Tibial nerve (tissue), 4 donors: Measurements from ENCODE around the gene ESRRB. TPM values are rescaled to one million over a fixed set of nuclear protein-coding genes. Genes with fewer than 3 reads are reported as not detected.

Experiments used
- DNase-seq, 2 donors: peaks; one replicate each; pipeline ENCODE4 v3.0.0-alpha.2; 2019; ENCODE audit warnings: low spot score in 2 of 2
- H3K27ac ChIP-seq, 4 donors: fragments of 200-600 bp; sonication (generic) in 3 of 4; one replicate each; pipeline ENCODE4 v1.5.1; 2017 to 2019; ENCODE audit warnings: mild to moderate bottlenecking in 1 of 4
- H3K27me3 ChIP-seq, 2 donors: fragments of 200-600 bp; sonication (generic) in 1 of 2; one replicate each; pipeline versions ENCODE4 v1.5.1 to v1.6.0; 2017 to 2019
- H3K36me3 ChIP-seq, 3 donors: fragments of 200-600 bp; sonication (generic); one replicate each; pipeline ENCODE4 v1.5.1; 2018 to 2019
- H3K4me1 ChIP-seq, 4 donors: fragments of 200-600 bp; sonication (generic) in 3 of 4; one replicate each; pipeline ENCODE4 v1.5.1; 2017 to 2019
- H3K4me3 ChIP-seq, 4 donors: fragments of 200-600 bp; sonication (generic) in 3 of 4; one replicate each; pipeline ENCODE4 v1.5.1; 2017 to 2019; ENCODE audit warnings: mild to moderate bottlenecking in 1 of 4, moderate library complexity in 1 of 4
- H3K9me3 ChIP-seq, 4 donors: fragments of 200-600 bp; sonication (generic) in 3 of 4; one replicate each; pipeline ENCODE4 v1.5.1; 2017 to 2019
- CTCF ChIP-seq, 5 experiments: fragments of 200-600 bp in 3 of 5; fragments of 450-650 bp in 2 of 5; sonication (generic) in 3 of 5; IDR thresholded peaks; one replicate each; pipeline ENCODE4 v1.5.1; 2016 to 2019; ENCODE audit warnings: antibody characterized with exemption in 5 of 5, mild to moderate bottlenecking in 3 of 5, moderate library complexity in 2 of 5
- EP300 ChIP-seq, 2 donors: sonication (generic); formaldehyde crosslinking; IDR thresholded peaks; one replicate each; pipeline ENCODE4 v1.6.1; 2017; ENCODE audit warnings: antibody characterized with exemption in 2 of 2, mild to moderate bottlenecking in 1 of 2
- POLR2A ChIP-seq, 2 donors: fragments of 450-650 bp; IDR thresholded peaks; one replicate each; pipeline ENCODE4 v1.6.1; 2017; ENCODE audit warnings: antibody characterized with exemption in 2 of 2, mild to moderate bottlenecking in 2 of 2, moderate library complexity in 2 of 2
- WGBS, 2 donors: methylation state at CpG; one replicate each; pipeline ENCODE4 v1.1.5; 2018; 5-methylcytosine and 5-hydroxymethylcytosine counted together
- total RNA-seq, 4 donors: library from RNA; depleted of rRNA; stranded (reverse); fragments of >200 nt; gene quantifications; one replicate each; pipeline ENCODE4 v1.1.0, GENCODE V29; 2016

The ESRRB gene
- total RNA-seq, 4 donors from 2014 or later: 0.87 to 1.5 TPM; not detected in 2

- no peaks in the 10 kb centered on the region for H3K27me3 ChIP-seq
- 81 to 93% methylated on average over 7 of the region's 7 CpGs for WGBS, 2 donors
- TF ChIP-seq POLR2A (IDR thresholded peaks at IDR 0.05) (no peak), CTCF (IDR thresholded peaks at IDR 0.05) (no peak), EP300 (IDR thresholded peaks at IDR 0.05) (no peak)
These were observed 46.7 kb downstream of the ESRRB start for GRCh38 chr14:76422662-76423061.

GRCh38 chr14:76423534-76423933, 47.6 kb downstream of the ESRRB start:
- no peak for DNase-seq
- Histone ChIP-seq H3K4me3 (no peak overlapping the region), H3K36me3 (no peaks in the 10 kb centered on the region), H3K27ac (no peak overlapping the region), H3K4me1 (no peaks in the 10 kb centered on the region), H3K9me3 (peaks cover 0 to 5% (median 0%) of the 10 kb centered on the region in 4 donors), H3K27me3 (no peaks in the 10 kb centered on the region)
- TF ChIP-seq POLR2A (IDR thresholded peaks at IDR 0.05) (no peak), CTCF (IDR thresholded peaks at IDR 0.05) (no peak), EP300 (IDR thresholded peaks at IDR 0.05) (no peak)
- 88 to 94% methylated on average over 5 of the region's 5 CpGs for WGBS, 2 donors

More at GRCh38 chr14:76422662-76423061, 46.7 kb downstream of the ESRRB start:
- no peak overlapping the region for H3K27ac ChIP-seq
- peaks cover 0 to 5% (median 0%) of the 10 kb centered on the region in 4 donors for H3K9me3 ChIP-seq
- H3K4me1 ChIP-seq: no peaks in the 10 kb centered on the region
- DNase-seq: no peak
- no peaks in the 10 kb centered on the region for H3K36me3 ChIP-seq
- no peak overlapping the region for H3K4me3 ChIP-seq

GRCh38 chr14:76424359-76424758, 48.4 kb downstream of the ESRRB start:
- no peaks in the 10 kb centered on the region for H3K27me3 ChIP-seq
- no peaks in the 10 kb centered on the region for H3K36me3 ChIP-seq
- WGBS, 2 donors: 78 to 87% methylated on average over 3 of the region's 4 CpGs
- DNase-seq: no peak
- H3K27ac ChIP-seq: no peak overlapping the region
- H3K4me1 ChIP-seq: no peaks in the 10 kb centered on the region
- H3K4me3 ChIP-seq: no peak overlapping the region
- peaks cover 0 to 5% (median 0%) of the 10 kb centered on the region in 4 donors for H3K9me3 ChIP-seq
- TF ChIP-seq CTCF (IDR thresholded peaks at IDR 0.05): no peak
- no peak for TF ChIP-seq EP300 (IDR thresholded peaks at IDR 0.05)
- no peak for TF ChIP-seq POLR2A (IDR thresholded peaks at IDR 0.05)

- no peak overlapping the region for H3K4me3 ChIP-seq
- H3K4me1 ChIP-seq: no peaks in the 10 kb centered on the region
- H3K36me3 ChIP-seq: no peaks in the 10 kb centered on the region
- no peak overlapping the region for H3K27ac ChIP-seq
- no peak for TF ChIP-seq POLR2A (IDR thresholded peaks at IDR 0.05)
- TF ChIP-seq EP300 (IDR thresholded peaks at IDR 0.05): no peak
- TF ChIP-seq CTCF (IDR thresholded peaks at IDR 0.05): no peak
- H3K27me3 ChIP-seq: no peaks in the 10 kb centered on the region
- DNase-seq: no peak
- H3K9me3 ChIP-seq: peaks cover 0 to 5% (median 0%) of the 10 kb centered on the region in 4 donors
- 96 to 100% methylated on average over 1 of the region's 1 CpG for WGBS, 2 donors
These were observed 50.3 kb downstream of the ESRRB start for GRCh38 chr14:76426161-76426696.

- H3K27ac ChIP-seq: no peak overlapping the region
- no peak overlapping the region for H3K4me3 ChIP-seq
- no peak for DNase-seq
- H3K9me3 ChIP-seq: peaks cover 0 to 5% (median 0%) of the 10 kb centered on the region in 4 donors
- no peak for TF ChIP-seq CTCF (IDR thresholded peaks at IDR 0.05)
- TF ChIP-seq POLR2A (IDR thresholded peaks at IDR 0.05): no peak
- no peak for TF ChIP-seq EP300 (IDR thresholded peaks at IDR 0.05)
- H3K36me3 ChIP-seq: no peaks in the 10 kb centered on the region
- no peaks in the 10 kb centered on the region for H3K27me3 ChIP-seq
- no peaks in the 10 kb centered on the region for H3K4me1 ChIP-seq
- WGBS, 2 donors: 71 to 74% methylated on average over 7 of the region's 7 CpGs
These were observed 52.7 kb downstream of the ESRRB start for GRCh38 chr14:76428611-76429010.
